K562 (cell line): ENCODE data around the gene MLANA. TPM values are rescaled to one million over a fixed set of nuclear protein-coding genes. Genes with fewer than 3 reads are reported as not detected.

Experiments
- ATAC-seq: fragments of 200-7000 bp; cut with Tn5 transposase; 3 replicates; pipeline ENCODE4 v1.9.1; 2020; ENCODE audit warnings: moderate library complexity
- BruUV-seq: library from RNA; stranded (reverse); fragments of 400-500 nt; replicated peaks from 2 replicates; lab custom pipeline; 2021; lab: Mats Ljungman, UMichigan
- CTCF ChIA-PET: fragments of 300-600 bp; formaldehyde crosslinking; extraction: SDS; loops from one replicate; lab custom pipeline; 2021; ENCODE audit warnings: low intra/inter-chr PET ratio; lab: Yijun Ruan, JAX
- POLR2A ChIA-PET: fragments of 300-600, 350-650 bp; sonication (Branson Sonifier 250); formaldehyde crosslinking; extraction: SDS; loops from one replicate; lab custom pipeline; 2021; ENCODE audit warnings: antibody characterized with exemption, inconsistent platforms; lab: Yijun Ruan, JAX
- DNase-seq, 4 experiments: peaks; one replicate each; pipeline versions ENCODE4 v3.0.0 to v3.0.0-alpha.2; 2011 to 2018; ENCODE audit warnings: low spot score in 3 of 4, mixed read lengths in 3 of 4; ENCODE audit errors: extremely low read depth in 1 of 4
- FAIRE-seq: peaks from 2 replicates; lab custom pipeline; 2011; peaks lifted over from hg19 to GRCh38; lab: Jason Lieb, UNC
- H2AFZ ChIP-seq: 2 replicates; pipeline ENCODE4 v1.6.0; 2011; ENCODE audit warnings: low read depth, low read length, control low read depth, inconsistent platforms
- H3K27ac ChIP-seq: fragments of 200-600 bp; 3 replicates; pipeline ENCODE4 v1.8.0; 2011; ENCODE audit warnings: low read depth, mild to moderate bottlenecking, control low read depth, inconsistent platforms, low read length, moderate library complexity, mixed read lengths; ENCODE audit errors: extremely low read depth
- H3K27me3 ChIP-seq, 2 experiments: fragments of 300-600 bp in 1 of 2; 2 replicates in 1 of 2; 3 replicates in 1 of 2; pipeline versions ENCODE4 v1.6.0 to v1.8.0; 2011; ENCODE audit warnings: inconsistent platforms in 2 of 2, low read length in 2 of 2, mild to moderate bottlenecking in 1 of 2, mixed read lengths in 1 of 2, moderate library complexity in 1 of 2; ENCODE audit not compliant: control insufficient read depth in 2 of 2, insufficient read depth in 2 of 2
- H3K36me3 ChIP-seq: fragments of 300-600 bp; 3 replicates; pipeline ENCODE4 v1.8.0; 2011; ENCODE audit warnings: mild to moderate bottlenecking, low read length, inconsistent platforms; ENCODE audit not compliant: control insufficient read depth, insufficient read depth
- H3K4me1 ChIP-seq, 2 experiments: fragments of 200-600 bp in 1 of 2; replicated peaks in 1 of 2; 2 replicates in 1 of 2; 3 replicates in 1 of 2; pipeline versions ENCODE4 v1.5.1 to v1.8.0; 2011; ENCODE audit warnings: inconsistent platforms in 2 of 2, low read length in 2 of 2, mild to moderate bottlenecking in 1 of 2, mixed read lengths in 1 of 2, moderate library complexity in 1 of 2; ENCODE audit not compliant: control insufficient read depth in 2 of 2, insufficient read depth in 2 of 2
- H3K4me2 ChIP-seq: 2 replicates; pipeline ENCODE4 v1.6.1; 2011; ENCODE audit warnings: low read length, control low read depth, inconsistent platforms, mixed read lengths; ENCODE audit not compliant: insufficient read depth
- H3K4me3 ChIP-seq: fragments of 200-600 bp; sonication (generic), shearing (Covaris generic); 2 replicates; pipeline ENCODE4 v1.5.1; 2016; ENCODE audit warnings: control low read depth, inconsistent platforms
- H3K79me2 ChIP-seq: fragments of 200-600 bp; 3 replicates; pipeline ENCODE4 v1.8.0; 2011; ENCODE audit warnings: low read length, inconsistent platforms; ENCODE audit not compliant: control insufficient read depth, insufficient read depth
- H3K9ac ChIP-seq, 2 experiments: 2 replicates each; pipeline versions ENCODE4 v1.6.0 to v1.6.1; 2011; ENCODE audit warnings: low read depth in 2 of 2, low read length in 2 of 2, control low read depth in 1 of 2, inconsistent platforms in 1 of 2, mild to moderate bottlenecking in 1 of 2, mixed read lengths in 1 of 2; ENCODE audit not compliant: insufficient read depth in 1 of 2
- H3K9me1 ChIP-seq: one replicate; pipeline ENCODE4 v1.6.0; 2011; ENCODE audit warnings: inconsistent platforms, mild to moderate bottlenecking, low read length, moderate library complexity; ENCODE audit not compliant: control insufficient read depth, insufficient read depth
- H3K9me3 ChIP-seq: replicated peaks from 2 replicates; pipeline ENCODE4 v1.5.1; 2011; ENCODE audit warnings: low read depth, low read length, inconsistent platforms; ENCODE audit not compliant: control insufficient read depth, insufficient read depth
- H4K20me1 ChIP-seq: replicated peaks from 2 replicates; pipeline ENCODE4 v1.6.1; 2011; ENCODE audit warnings: low read length, inconsistent platforms, mixed read lengths; ENCODE audit not compliant: control insufficient read depth, insufficient read depth
- CEBPG ChIP-seq, 3 experiments: fragments of 200-800 bp in 1 of 3; sonication (Bioruptor generic) in 1 of 3; sonication (generic) in 1 of 3; formaldehyde crosslinking in 1 of 3; IDR thresholded peaks in 2 of 3; conservative IDR thresholded peaks in 1 of 3; 2 replicates each; pipeline versions ENCODE4 v1.6.1 to v1.8.0; 2016 to 2022; ENCODE audit warnings: missing compliant biosample characterization in 2 of 3, missing genetic modification characterization in 2 of 3, mild to moderate bottlenecking in 1 of 3, missing genetic modification reagents in 1 of 3
- HDGF ChIP-seq: fragments of 450-650 bp; IDR thresholded peaks from 2 replicates; pipeline ENCODE4 v1.6.1; 2016
- MAZ ChIP-seq, 2 experiments: fragments of 450-650 bp in 1 of 2; sonication (generic) in 1 of 2; formaldehyde crosslinking; IDR thresholded peaks in 1 of 2; conservative IDR thresholded peaks in 1 of 2; 2 replicates each; pipeline versions ENCODE4 v1.4.0 to v1.5.0; 2020; ENCODE audit warnings: mild to moderate bottlenecking in 1 of 2, missing genetic modification reagents in 1 of 2
- NFIC ChIP-seq: fragments of 450-650 bp; IDR thresholded peaks from 2 replicates; pipeline ENCODE4 v1.6.1; 2017; ENCODE audit warnings: mild to moderate bottlenecking, inconsistent platforms
- ZNF134 ChIP-seq: fragments of 250-450 bp; sonication (Bioruptor Pico); conservative IDR thresholded peaks from 2 replicates; pipeline ENCODE4 v1.4.0; 2020
- ZNF324 ChIP-seq: fragments of 250-450 bp; sonication (Bioruptor Pico); IDR thresholded peaks from 2 replicates; pipeline ENCODE4 v1.4.0; 2020; ENCODE audit warnings: mild to moderate bottlenecking
- WGBS: fragments of 100-300 bp; shearing (Covaris generic); methylation state at CpG from one replicate; pipeline ENCODE4 v1.1.6; 2016; ENCODE audit warnings: low coverage, mixed read lengths; ENCODE audit not compliant: insufficient coverage; ENCODE audit errors: missing lambda C conversion rate; 5-methylcytosine and 5-hydroxymethylcytosine counted together
- in situ Hi-C: fragments of 300-500 bp; cut with MboI; formaldehyde crosslinking; loops from 4 replicates; pipeline ENCODE4 v1.15.0; 2018; ENCODE audit warnings: inconsistent platforms, mixed read lengths
- intact Hi-C: fragments of 100-400 bp; cut with micrococcal nuclease; formaldehyde crosslinking; loops from 2 replicates; pipeline ENCODE4 v1.14.2; 2022
- polyA plus RNA-seq, 8 experiments: library from polyadenylated mRNA; depleted of rRNA in 4 of 8; stranded (reverse) in 5 of 8; unstranded in 3 of 8; fragments of >200 nt; fragmentation: Nextera tagmentation in 2 of 8; fragmentation: Illumina TruSeq in 1 of 8; extraction: Ambion mirVana in 2 of 8; extraction: Trizol in 1 of 8; gene quantifications; 2 replicates each; pipeline versions ENCODE4 v1.2.1 to v1.2.3, GENCODE V29; 2011 to 2014; ENCODE audit warnings: inconsistent platforms in 1 of 8, missing spikeins in 1 of 8
- total RNA-seq, 7 experiments: library from RNA; depleted of rRNA in 6 of 7; stranded (reverse); fragments of >200 nt in 6 of 7; fragmentation: Illumina TruSeq in 2 of 7; extraction: Trizol in 2 of 7; gene quantifications; 2 replicates each; pipeline versions ENCODE4 v1.2.1 to v1.2.3, GENCODE V29; 2011 to 2021; ENCODE audit warnings: low replicate concordance in 1 of 7

Gene MLANA
- total and polyA plus RNA-seq, 9 of the 15 experiments (the other 6 are each of a cell fraction or from before 2014, with no cell fraction given) = not detected

- H3K9me1 ChIP-seq = no peaks in the 10 kb centered on the region
- ATAC-seq = no peak
- H3K27ac ChIP-seq = no peak overlapping the region
- no peak overlapping the region for H3K4me3 ChIP-seq
- no TSS peak for BruUV-seq
- POLR2A ChIA-PET = no interaction called here
- 0 out of 3 replicates have a peak, but pooled peaks cover 2% of the 10 kb centered on the region for H3K79me2 ChIP-seq
- TF ChIP-seq MAZ (CRISPR knock-in tag; conservative IDR thresholded peaks at IDR 0.05 in 1 of 2, IDR thresholded peaks at IDR 0.05 in 1 of 2) (no peak), NFIC (peak; percentile 84), CEBPG (CRISPR knock-in tag; IDR thresholded peaks at IDR 0.05) (no peak), CEBPG (tag; conservative IDR thresholded peaks at IDR 0.05 in 1 of 2, IDR thresholded peaks at IDR 0.05 in 1 of 2) (0 out of 4 replicates have a peak, but pooled peaks of 1 of the 2 experiments have one; percentile 26), HDGF (no peak), ZNF134 (CRISPR knock-in tag) (no peak), ZNF324 (CRISPR knock-in tag) (no peak)
- intact Hi-C loops (no loop called here), in situ Hi-C loops (no loop called here)
- peak; percentile 65 for FAIRE-seq
- H2AFZ ChIP-seq = no peak overlapping the region
- no peaks in the 10 kb centered on the region for H3K4me1 ChIP-seq
- CTCF ChIA-PET = no interaction called here
- H3K36me3 ChIP-seq = no peaks in the 10 kb centered on the region
- no peak overlapping the region for H3K4me2 ChIP-seq
- DNase-seq = peak in 2 of 4 experiments; percentile 6 to 51
- no peak overlapping the region for H3K9ac ChIP-seq
- no peaks in the 10 kb centered on the region for H4K20me1 ChIP-seq
- WGBS = 46% methylated on average over 9 of the region's 9 CpGs
- no peaks in the 10 kb centered on the region for H3K27me3 ChIP-seq
- H3K9me3 ChIP-seq = no peaks in the 10 kb centered on the region
Measured at GRCh38 chr9:5953743-5954707, 63.3 kb downstream of the MLANA start.
